ENCODE results near the gene CD300C.
"Not testable (repeated sequence)": the region's sequence is repeated elsewhere in the genome, so short reads cannot be mapped to it uniquely, and the experiment has no call there.

CD300C gene

DNA sequence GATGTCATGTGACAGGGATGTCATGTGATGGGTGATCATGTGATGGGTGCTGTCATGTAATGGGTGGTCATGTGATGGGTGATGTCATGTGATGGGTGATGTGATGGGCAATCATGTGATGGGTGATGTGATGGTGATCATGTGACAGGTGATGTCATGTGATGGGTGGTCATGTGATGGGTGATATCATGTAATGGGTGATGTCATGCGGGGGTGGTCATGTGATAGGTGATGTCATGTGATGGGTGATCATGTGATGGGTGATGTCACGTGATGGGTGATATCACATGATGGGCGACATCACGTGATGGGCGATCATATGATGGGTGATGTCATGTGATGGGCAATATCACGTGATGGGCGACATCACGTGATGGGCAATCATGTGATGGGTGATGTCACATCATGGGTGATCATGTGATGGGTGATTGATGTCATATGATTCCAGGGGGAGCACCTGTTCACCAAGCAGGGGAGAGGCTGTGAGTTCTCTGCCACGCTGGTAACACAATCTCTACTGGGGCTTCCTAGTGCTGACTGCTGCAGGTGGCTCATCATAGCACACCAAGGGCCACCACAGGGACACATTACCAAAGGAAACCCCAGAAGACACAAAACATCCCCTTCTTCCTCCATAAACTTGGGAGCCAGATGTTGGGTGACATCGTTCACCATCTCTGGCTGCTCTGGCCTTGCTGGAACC is 31.1 kb downstream of the CD300C start:
- H3K4me3 ChIP-seq (ENCODE audit: low read depth, low read length), result no peak overlapping the region

DNA sequence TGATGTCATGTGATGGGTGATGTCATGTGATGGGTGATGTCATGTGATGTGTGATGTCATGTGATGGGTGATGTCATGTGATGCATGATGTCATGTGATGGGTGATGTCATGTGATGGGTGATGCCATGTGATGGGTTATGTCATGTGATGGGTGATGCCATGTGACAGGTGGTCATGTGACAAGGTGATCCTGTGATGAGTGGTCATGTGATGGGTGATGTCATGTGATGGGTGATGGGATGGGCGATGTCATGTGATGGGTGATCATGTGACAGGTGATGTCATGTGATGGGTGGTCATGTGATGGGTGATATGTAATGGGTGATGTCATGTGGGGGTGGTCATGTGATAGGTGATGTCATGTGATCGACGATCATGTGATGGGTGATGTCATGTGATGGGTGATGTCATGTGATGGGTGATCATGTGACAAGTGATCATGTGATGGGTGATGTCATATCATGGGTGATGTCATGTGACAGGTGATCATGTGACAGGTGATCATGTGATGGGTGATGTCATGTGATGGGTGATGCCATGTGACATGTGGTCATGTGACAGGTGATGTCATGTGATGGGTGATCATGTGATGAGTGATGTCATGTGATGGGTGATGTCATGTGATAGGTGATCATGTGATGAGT is 31.8 kb downstream of the CD300C start:
- H3K4me3 ChIP-seq (ENCODE audit: low read depth, low read length), result no peak overlapping the region

DNA sequence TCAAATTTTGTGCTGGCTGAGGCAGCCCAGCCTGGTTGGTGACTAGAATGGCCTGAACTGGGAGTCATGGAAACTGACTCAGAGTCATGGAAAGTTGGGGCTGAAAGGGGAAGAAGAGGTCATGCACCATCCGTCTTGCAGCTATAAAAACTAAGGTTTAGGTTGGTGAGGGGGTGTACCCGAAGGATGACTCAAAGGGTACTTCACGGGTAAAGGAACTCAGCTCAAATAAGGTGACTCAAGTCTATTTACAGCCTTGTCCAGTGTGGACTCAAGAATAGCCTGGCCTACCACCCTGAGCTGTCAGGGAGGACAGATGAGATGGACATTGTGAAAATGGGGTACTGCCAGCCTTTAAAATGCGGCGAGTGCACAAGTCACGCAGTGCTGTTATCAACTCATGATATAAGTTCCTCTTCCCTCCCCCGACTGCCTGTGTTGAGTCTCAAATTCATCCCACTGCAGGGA is 33.3 kb downstream of the CD300C start:
- H3K4me3 ChIP-seq (ENCODE audit: low read depth, low read length), result no peak overlapping the region

DNA sequence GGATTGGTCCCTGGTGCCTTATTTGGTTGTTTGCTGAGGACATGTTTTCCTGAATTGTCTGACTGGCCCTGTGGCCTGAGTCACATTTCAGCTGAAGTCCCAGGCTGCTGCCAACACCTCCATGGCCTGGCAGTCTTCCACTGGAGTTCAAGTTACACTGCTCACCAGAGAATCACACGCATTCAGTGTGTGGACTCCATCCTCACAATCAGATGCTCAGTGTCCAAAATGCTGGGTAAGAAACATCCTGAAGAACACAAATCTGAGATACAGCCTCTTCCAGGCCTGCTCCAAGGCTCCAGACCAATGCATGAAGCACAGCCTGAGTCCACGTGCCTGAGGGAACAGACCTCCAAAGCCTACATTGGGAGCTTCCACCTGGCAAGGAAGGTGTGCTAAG is 33.9 kb downstream of the CD300C start:
- no peak overlapping the region for H3K4me3 ChIP-seq (ENCODE audit: low read depth, low read length)

DNA sequence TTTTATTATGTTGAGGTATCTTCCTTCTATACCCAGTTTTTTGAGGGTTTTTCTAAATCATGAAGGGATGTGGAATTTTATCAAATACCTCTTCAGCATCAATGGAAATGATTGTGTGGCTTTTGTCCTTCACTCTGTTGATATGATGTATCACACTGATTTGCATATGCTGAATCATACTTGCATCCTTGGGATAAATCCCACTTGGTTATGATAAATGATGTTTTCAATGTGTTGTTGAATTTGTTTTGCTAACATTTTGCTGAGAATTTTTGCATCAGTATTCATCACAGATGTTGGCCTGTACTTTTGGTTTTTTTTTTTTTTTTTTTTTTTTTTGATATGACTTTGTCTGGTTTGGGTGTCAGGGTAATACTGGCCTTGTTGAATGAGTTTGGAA is 37.8 kb downstream of the CD300C start:
- H3K4me3 ChIP-seq (ENCODE audit: low read depth, low read length), result no peak overlapping the region

DNA sequence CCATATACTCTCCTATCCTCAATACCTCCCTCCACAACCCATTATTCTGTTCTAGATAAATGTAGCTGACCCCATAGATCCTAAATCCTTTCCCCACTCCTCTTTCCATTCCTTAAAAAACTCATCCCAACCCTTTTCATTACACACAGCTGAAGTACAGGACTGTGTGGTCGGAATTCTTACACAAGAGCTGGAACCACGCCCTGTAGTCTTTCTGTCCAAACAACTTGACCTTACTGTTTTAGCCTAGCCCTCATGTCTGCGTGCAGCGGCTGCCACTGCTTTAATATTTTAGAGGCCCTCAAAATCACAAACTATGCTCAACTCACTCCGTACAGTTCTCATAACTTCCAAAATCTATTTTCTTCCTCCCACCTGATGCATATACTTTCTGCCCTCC is 42.0 kb downstream of the CD300C start:
- H3K4me3 ChIP-seq (ENCODE audit: low read depth, low read length), result not testable (repeated sequence)

DNA sequence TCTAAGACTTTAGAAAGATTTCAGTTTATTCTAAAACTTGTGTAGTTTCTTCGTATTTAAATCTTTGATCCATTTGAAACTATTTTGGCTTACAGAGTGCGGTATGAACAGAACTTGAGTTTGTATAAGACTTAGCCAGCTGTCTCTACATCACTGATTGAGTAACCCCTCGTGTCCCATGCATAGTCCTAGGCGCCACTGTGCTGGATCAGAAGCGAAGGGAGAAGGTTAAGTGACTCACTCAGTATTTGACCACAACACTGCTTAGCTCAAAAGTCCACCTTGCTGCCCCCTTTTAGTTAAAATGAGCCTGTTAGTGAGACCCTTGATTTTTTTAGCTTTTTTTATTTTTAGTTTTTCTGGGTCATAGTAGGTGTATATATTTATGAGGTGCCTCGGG is 43.1 kb downstream of the CD300C start:
- H3K4me3 ChIP-seq (ENCODE audit: low read depth, low read length), result no peak overlapping the region

DNA sequence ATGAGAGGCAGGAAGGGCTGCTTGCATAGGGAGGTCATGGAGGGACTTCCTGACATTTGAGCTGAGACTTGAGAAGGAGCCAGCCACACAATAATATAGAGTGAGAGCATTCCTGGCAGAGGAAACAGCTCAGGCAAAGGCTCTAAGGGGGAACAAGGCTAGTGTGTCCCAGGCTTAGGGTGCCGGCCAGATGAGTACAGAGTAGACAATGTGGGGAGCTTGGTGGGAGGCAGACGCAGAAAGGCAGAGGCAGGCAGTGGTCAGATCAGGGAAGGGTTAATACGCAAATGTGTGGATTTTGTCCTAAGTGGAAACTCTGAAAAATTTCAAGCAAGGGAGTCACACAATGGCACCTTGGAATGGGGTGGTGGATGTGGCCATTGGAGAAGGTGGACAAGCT is 45.9 kb downstream of the CD300C start:
- H3K4me3 ChIP-seq (ENCODE audit: low read depth, low read length), result no peak overlapping the region

DNA sequence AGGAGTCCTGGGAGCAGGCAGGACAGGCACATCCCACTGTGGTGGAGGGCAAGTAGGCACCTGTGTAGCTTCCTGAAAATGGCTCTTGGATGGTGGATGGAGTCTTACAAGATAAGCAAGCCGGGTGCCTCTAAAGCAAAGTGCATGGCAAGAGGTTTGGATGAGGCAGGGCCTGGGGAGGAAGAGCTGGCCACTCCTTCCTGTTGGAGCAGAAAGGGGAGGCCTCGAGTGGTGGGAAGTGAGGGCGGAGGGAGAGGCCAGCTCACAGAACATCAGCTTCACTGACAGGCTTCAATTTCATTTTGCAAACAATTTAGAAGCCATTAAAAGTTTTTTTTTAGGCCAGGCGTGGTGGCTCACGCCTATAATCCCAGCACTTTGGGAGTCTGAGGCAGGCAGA is 48.4 kb downstream of the CD300C start:
- no peak overlapping the region for H3K4me3 ChIP-seq (ENCODE audit: low read depth, low read length)

DNA sequence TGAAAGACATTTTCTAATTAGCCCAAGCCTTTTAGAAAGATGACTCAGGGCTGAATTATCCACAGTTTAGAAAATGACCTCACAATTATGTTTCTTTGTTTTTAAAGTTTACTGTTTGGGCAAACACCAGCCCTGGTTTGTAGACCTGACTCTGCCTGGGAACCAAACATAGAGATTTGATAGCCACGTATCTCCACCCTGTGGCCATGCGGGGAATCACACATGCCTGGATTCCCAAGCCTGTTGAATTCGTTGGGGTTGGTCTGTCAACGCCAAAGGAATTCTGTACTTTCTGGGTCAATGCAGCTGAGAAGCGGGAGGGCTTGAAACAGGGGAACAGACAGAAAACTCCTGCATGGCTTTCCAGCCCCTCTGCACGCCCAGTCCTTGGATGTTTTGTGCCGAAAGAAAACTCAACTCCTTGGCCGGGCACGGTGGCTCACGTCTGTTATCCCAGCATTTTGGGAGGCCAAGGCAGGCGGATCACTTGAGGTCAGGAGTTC is 52.5 kb downstream of the CD300C start:
- H3K4me3 ChIP-seq (ENCODE audit: low read depth, low read length), result no peak overlapping the region

DNA sequence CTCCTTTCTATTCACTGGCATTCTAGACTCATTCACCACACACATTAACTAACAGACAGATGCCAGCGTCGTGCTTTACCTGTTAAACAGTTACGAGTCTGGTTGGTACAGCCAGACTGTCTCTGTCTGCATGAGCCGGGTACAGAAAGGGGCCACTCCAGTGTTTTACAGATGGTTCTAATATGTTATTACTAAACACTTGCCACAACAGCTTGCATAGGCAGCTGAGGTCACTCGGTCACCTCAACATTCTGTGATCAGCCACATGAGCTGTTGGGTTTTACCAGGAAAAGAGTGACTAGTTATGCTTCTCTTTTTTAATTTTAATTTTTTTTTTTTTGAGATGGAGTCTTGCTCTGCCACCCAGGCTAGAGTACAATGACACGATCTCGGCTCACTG is 54.3 kb downstream of the CD300C start:
- H3K4me3 ChIP-seq (ENCODE audit: low read depth, low read length), result no peak overlapping the region
